ENCODE results near the gene RIC8A. TPM values are rescaled to one million over a fixed set of nuclear protein-coding genes. Genes with fewer than 3 reads are reported as not detected.

The RIC8A gene
- total RNA-seq, 1 donor from 2014 or later: 45.0 TPM

GRCh38 chr11:221539-221938 is 14.0 kb downstream of the RIC8A start:
- no peak overlapping the region for H3K27ac Mint-ChIP-seq
- H3K4me3 Mint-ChIP-seq: no peak overlapping the region
- peaks cover 18% of the 10 kb centered on the region for H3K36me3 Mint-ChIP-seq
- no peaks in the 10 kb centered on the region for H3K79me2 ChIP-seq (ENCODE audit: low read depth)
- no peaks in the 10 kb centered on the region for H3K4me1 Mint-ChIP-seq
- no peak overlapping the region for H3K4me3 ChIP-seq
- H3K4me2 ChIP-seq: no peak overlapping the region
- H3K36me3 ChIP-seq: no peaks in the 10 kb centered on the region
- no peak for TF ChIP-seq EZH2phosphoT487 (IDR thresholded peaks at IDR 0.05)
- TF ChIP-seq CTCF (IDR thresholded peaks at IDR 0.05): no peak
- no peak for TF ChIP-seq EZH2 (IDR thresholded peaks at IDR 0.05)
- no peak overlapping the region for H2AFZ ChIP-seq (replicated peaks)
- no peaks in the 10 kb centered on the region for H3K9me3 ChIP-seq (ENCODE audit: low read depth)
- no peak overlapping the region for H3K27ac ChIP-seq
- H3K9me3 Mint-ChIP-seq: no peaks in the 10 kb centered on the region
- H4K20me1 ChIP-seq (ENCODE audit: low read depth): no peaks in the 10 kb centered on the region
- no peak for DNase-seq (ENCODE audit: low spot score)
- no peak overlapping the region for H3K9ac ChIP-seq
- H3K27me3 ChIP-seq: no peaks in the 10 kb centered on the region
- H3F3A ChIP-seq (ENCODE audit: low read depth): peaks cover 2% of the 10 kb centered on the region
- peaks cover 2% of the 10 kb centered on the region for H3K27me3 Mint-ChIP-seq (ENCODE audit: insufficient read depth, low read depth)
- no peaks in the 10 kb centered on the region for H3K4me1 ChIP-seq

GRCh38 chr11:221998-222789 is 14.7 kb downstream of the RIC8A start:
- Mint-ChIP-seq H3K9me3 (no peaks in the 10 kb centered on the region), H3K4me3 (no peak overlapping the region), H3K27me3 (ENCODE audit: insufficient read depth, low read depth) (peaks cover 2% of the 10 kb centered on the region), H3K4me1 (no peaks in the 10 kb centered on the region), H3K36me3 (peaks cover 18% of the 10 kb centered on the region), H3K27ac (no peak overlapping the region)
- H3K36me3 ChIP-seq: no peaks in the 10 kb centered on the region
- H3K4me2 ChIP-seq: no peak overlapping the region
- H3K27me3 ChIP-seq: no peaks in the 10 kb centered on the region
- H3K9me3 ChIP-seq (ENCODE audit: low read depth): no peaks in the 10 kb centered on the region
- no peaks in the 10 kb centered on the region for H3F3A ChIP-seq (ENCODE audit: low read depth)
- H3K79me2 ChIP-seq (ENCODE audit: low read depth): no peaks in the 10 kb centered on the region
- no peak overlapping the region for H3K4me3 ChIP-seq
- no peak overlapping the region for H3K27ac ChIP-seq
- H3K4me1 ChIP-seq: no peaks in the 10 kb centered on the region
- no peaks in the 10 kb centered on the region for H4K20me1 ChIP-seq (ENCODE audit: low read depth)
- H3K9ac ChIP-seq: no peak overlapping the region
- no peak for TF ChIP-seq EZH2phosphoT487 (IDR thresholded peaks at IDR 0.05)
- no peak for TF ChIP-seq EZH2 (IDR thresholded peaks at IDR 0.05)
- no peak for TF ChIP-seq CTCF (IDR thresholded peaks at IDR 0.05)
- DNase-seq (ENCODE audit: low spot score): no peak
- no peak overlapping the region for H2AFZ ChIP-seq (replicated peaks)

- H3K36me3 Mint-ChIP-seq: peaks cover 18% of the 10 kb centered on the region
- Histone ChIP-seq H4K20me1 (ENCODE audit: low read depth) (no peaks in the 10 kb centered on the region), H2AFZ (replicated peaks) (no peak overlapping the region), H3K9ac (no peak overlapping the region), H3K79me2 (ENCODE audit: low read depth) (no peaks in the 10 kb centered on the region), H3K4me3 (no peak overlapping the region), H3K27ac (no peak overlapping the region), H3K36me3 (no peaks in the 10 kb centered on the region), H3F3A (ENCODE audit: low read depth) (no peaks in the 10 kb centered on the region), H3K4me1 (no peaks in the 10 kb centered on the region), H3K27me3 (no peaks in the 10 kb centered on the region), H3K4me2 (no peak overlapping the region), H3K9me3 (ENCODE audit: low read depth) (no peaks in the 10 kb centered on the region)
- TF ChIP-seq EZH2phosphoT487 (IDR thresholded peaks at IDR 0.05) (no peak), EZH2 (IDR thresholded peaks at IDR 0.05) (no peak), CTCF (IDR thresholded peaks at IDR 0.05) (no peak)
- H3K9me3 Mint-ChIP-seq: no peaks in the 10 kb centered on the region
- DNase-seq (ENCODE audit: low spot score): no peak
- peaks cover 2% of the 10 kb centered on the region for H3K27me3 Mint-ChIP-seq (ENCODE audit: insufficient read depth, low read depth)
- no peak overlapping the region for H3K4me3 Mint-ChIP-seq
- no peaks in the 10 kb centered on the region for H3K4me1 Mint-ChIP-seq
- no peak overlapping the region for H3K27ac Mint-ChIP-seq
These were observed 15.7 kb downstream of the RIC8A start for GRCh38 chr11:223026-223789.
